ENCODE measurements around the gene ZNF148.

DNA sequence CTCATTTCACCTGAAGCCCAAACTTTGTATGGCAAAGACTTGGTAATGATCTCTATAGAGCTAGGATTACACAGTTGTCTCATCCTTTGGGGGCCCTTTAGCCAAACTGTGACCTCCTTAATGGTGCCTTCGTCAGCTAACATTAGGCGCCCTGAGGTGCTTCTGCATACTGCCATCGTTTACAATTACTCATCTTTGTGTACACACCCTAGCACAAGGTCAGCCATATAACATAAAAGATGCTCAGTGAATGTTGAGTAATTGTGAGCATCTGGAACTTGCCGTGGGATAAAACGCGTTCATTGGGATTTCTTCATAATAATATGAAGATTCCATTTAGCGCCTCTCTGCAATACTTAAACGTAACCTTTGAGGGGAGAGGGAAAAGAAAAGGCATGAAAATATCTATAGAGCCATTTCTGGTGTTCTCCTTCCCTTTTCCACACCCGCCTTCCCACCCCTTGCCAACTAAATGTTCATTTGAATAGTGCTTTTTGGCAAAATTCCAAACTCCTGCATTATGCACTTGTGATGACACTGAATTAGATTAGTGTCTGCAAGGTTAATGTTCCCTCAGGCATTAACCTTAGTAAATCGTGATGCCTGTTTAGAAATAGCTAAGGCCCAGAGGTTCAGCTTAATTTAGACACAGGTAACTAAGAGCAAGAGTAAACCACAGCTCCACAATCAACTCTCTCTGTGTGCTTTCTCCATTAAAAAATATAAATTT is 990 bp upstream of the ZNF148 start:
- no peak for TF ChIP-seq YY1 (IDR thresholded peaks at IDR 0.05; ENCODE audit: insufficient read depth, insufficient read length)
- TF ChIP-seq SUZ12 (IDR thresholded peaks at IDR 0.05; ENCODE audit: extremely low read depth, insufficient read depth, insufficient read length), result no peak
- no peak for TF ChIP-seq ZNF274 (IDR thresholded peaks at IDR 0.05; ENCODE audit: low read depth, low read length)
